Measurements from ENCODE around the gene AK4.
A peak's percentile ranks its signal among the peaks of the same experiment; 100 is the strongest.
"Not testable (repeated sequence)": the region's sequence is repeated elsewhere in the genome, so short reads cannot be mapped to it uniquely, and the experiment has no call there.

Gene AK4

GRCh38 chr1:65221638-65222339 is 73.8 kb downstream of the AK4 start:
- no peak for DNase-seq

- no peak for DNase-seq
Measured at GRCh38 chr1:65222340-65222940, 74.4 kb downstream of the AK4 start.

- DNase-seq, result no peak
Measured at GRCh38 chr1:65224681-65225091, 76.7 kb downstream of the AK4 start.

GRCh38 chr1:65225179-65225578 is 77.2 kb downstream of the AK4 start:
- no peak for DNase-seq

GRCh38 chr1:65229201-65229600 is 81.2 kb downstream of the AK4 start:
- no peak for DNase-seq

GRCh38 chr1:65229754-65230339 is 81.8 kb downstream of the AK4 start:
- DNase-seq, result no peak

- DNase-seq, result no peak
Measured at GRCh38 chr1:65230731-65231481, 82.9 kb downstream of the AK4 start.

- no peak for DNase-seq
Measured at GRCh38 chr1:65231718-65232330, 83.8 kb downstream of the AK4 start.

- no peak for DNase-seq
Measured at GRCh38 chr1:65232461-65232990, 84.5 kb downstream of the AK4 start.

- DNase-seq, result no peak
Measured at GRCh38 chr1:65233782-65234181, 85.8 kb downstream of the AK4 start.

- DNase-seq, result peak; percentile 49
Measured at GRCh38 chr1:65235867-65236805, 88.1 kb downstream of the AK4 start.

- DNase-seq, result not testable (repeated sequence)
Measured at GRCh38 chr1:65237088-65237487, 89.1 kb downstream of the AK4 start.

GRCh38 chr1:65237503-65237902 is 89.5 kb downstream of the AK4 start:
- DNase-seq, result no peak

- no peak for DNase-seq
Measured at GRCh38 chr1:65238010-65238409, 90.0 kb downstream of the AK4 start.

- DNase-seq, result no peak
Measured at GRCh38 chr1:65243491-65243890, 95.5 kb downstream of the AK4 start.

- no peak for DNase-seq
Measured at GRCh38 chr1:65245295-65245694, 97.3 kb downstream of the AK4 start.

GRCh38 chr1:65247419-65248359 is 99.7 kb downstream of the AK4 start:
- no peak for DNase-seq

GRCh38 chr1:65250826-65251225 is 102.8 kb downstream of the AK4 start:
- DNase-seq, result no peak

- DNase-seq, result no peak
Measured at GRCh38 chr1:65253800-65254319, 105.9 kb downstream of the AK4 start.

- DNase-seq, result peak; percentile 85
Measured at GRCh38 chr1:65254320-65255034, 106.5 kb downstream of the AK4 start.

Measured in CD4-positive, alpha-beta T cell treated with Interleukin-17A for 1 hour (primary cell).